CD4-positive, alpha-beta memory T cell (primary cell): ENCODE results near the gene FUT8. TPM values are rescaled to one million over a fixed set of nuclear protein-coding genes. Genes with fewer than 3 reads are reported as not detected.

ENCODE experiments used
- CTCF ChIA-PET: fragments of 350-600 bp; sonication (Branson Sonifier 250); formaldehyde crosslinking; loops from one replicate; lab custom pipeline; 2021; ENCODE audit warnings: inconsistent platforms; ENCODE audit not compliant: partially characterized antibody; lab: Charles Lee
- POLR2A ChIA-PET: fragments of 350-600 bp; sonication (Branson Sonifier 250); formaldehyde crosslinking; loops from one replicate; lab custom pipeline; 2021; ENCODE audit not compliant: partially characterized antibody; lab: Charles Lee
- DNase-seq, 5 donors: peaks; one replicate each; pipeline versions ENCODE4 v3.0.0 to v3.0.0-alpha.2; 2020 to 2022; ENCODE audit warnings: mixed read lengths in 1 of 5
- H3K27ac ChIP-seq: one replicate; pipeline ENCODE4 v1.7.0; 2013; ENCODE audit warnings: low read depth, low read length
- H3K27me3 ChIP-seq: 2 replicates; pipeline ENCODE4 v1.7.0; 2013; ENCODE audit warnings: mild to moderate bottlenecking, low read length, moderate library complexity; ENCODE audit not compliant: insufficient read depth
- H3K36me3 ChIP-seq: 2 replicates; pipeline ENCODE4 v1.7.0; 2013; ENCODE audit warnings: mild to moderate bottlenecking, low read length, moderate library complexity; ENCODE audit not compliant: insufficient read depth
- H3K4me1 ChIP-seq: 2 replicates; pipeline ENCODE4 v1.7.0; 2013; ENCODE audit warnings: mild to moderate bottlenecking, low read length, moderate library complexity; ENCODE audit not compliant: insufficient read depth
- H3K4me3 ChIP-seq, 2 donors: one replicate each; pipeline ENCODE4 v1.7.0; 2013; ENCODE audit warnings: low read length in 2 of 2, mild to moderate bottlenecking in 1 of 2
- H3K9me3 ChIP-seq, 2 donors: one replicate each; pipeline ENCODE4 v1.7.0; 2013; ENCODE audit warnings: low read length in 2 of 2, control low read depth in 1 of 2; ENCODE audit not compliant: control insufficient read depth in 1 of 2
- H3K27ac Mint-ChIP-seq, 7 donors: one replicate each; pipeline ENCODE4 v1.8.0; 2020 to 2021; ENCODE audit warnings: mixed read lengths in 7 of 7, mild to moderate bottlenecking in 6 of 7, inconsistent platforms in 3 of 7, moderate library complexity in 3 of 7
- H3K27me3 Mint-ChIP-seq, 2 donors: one replicate each; pipeline ENCODE4 v1.8.0; 2020 to 2021; ENCODE audit warnings: mixed read lengths in 2 of 2
- H3K36me3 Mint-ChIP-seq, 2 donors: one replicate each; pipeline ENCODE4 v1.8.0; 2020 to 2021; ENCODE audit warnings: mixed read lengths in 2 of 2, inconsistent platforms in 1 of 2, mild to moderate bottlenecking in 1 of 2
- H3K4me1 Mint-ChIP-seq, 4 donors: one replicate each; pipeline ENCODE4 v1.8.0; 2020 to 2021; ENCODE audit warnings: mixed read lengths in 4 of 4, mild to moderate bottlenecking in 1 of 4
- H3K4me3 Mint-ChIP-seq, 8 donors: one replicate each; pipeline ENCODE4 v1.8.0; 2020 to 2021; ENCODE audit warnings: mixed read lengths in 8 of 8, mild to moderate bottlenecking in 7 of 8, moderate library complexity in 6 of 8, inconsistent platforms in 3 of 8
- H3K9me3 Mint-ChIP-seq, 8 donors: one replicate each; pipeline ENCODE4 v1.8.0; 2020 to 2021; ENCODE audit warnings: mixed read lengths in 8 of 8, mild to moderate bottlenecking in 5 of 8, inconsistent platforms in 3 of 8, moderate library complexity in 1 of 8
- intact Hi-C: fragments of 100-400 bp; cut with micrococcal nuclease; formaldehyde crosslinking; loops from one replicate; pipeline ENCODE4 v1.15.1; 2023
- polyA plus RNA-seq, 2 donors: library from polyadenylated mRNA; unstranded; fragments of 300-500 nt; fragmentation: Illumina TruSeq; gene quantifications; one replicate each; pipeline ENCODE4 v1.2.3, GENCODE V29; 2021
- total RNA-seq, 2 experiments: library from RNA; stranded (reverse); gene quantifications; one replicate each; pipeline ENCODE4 v1.2.3, GENCODE V29; 2021

FUT8 gene
- total and polyA plus RNA-seq, 4 experiments from 2014 or later = 10.6 to 51.0 (median 32.2) TPM

DNA sequence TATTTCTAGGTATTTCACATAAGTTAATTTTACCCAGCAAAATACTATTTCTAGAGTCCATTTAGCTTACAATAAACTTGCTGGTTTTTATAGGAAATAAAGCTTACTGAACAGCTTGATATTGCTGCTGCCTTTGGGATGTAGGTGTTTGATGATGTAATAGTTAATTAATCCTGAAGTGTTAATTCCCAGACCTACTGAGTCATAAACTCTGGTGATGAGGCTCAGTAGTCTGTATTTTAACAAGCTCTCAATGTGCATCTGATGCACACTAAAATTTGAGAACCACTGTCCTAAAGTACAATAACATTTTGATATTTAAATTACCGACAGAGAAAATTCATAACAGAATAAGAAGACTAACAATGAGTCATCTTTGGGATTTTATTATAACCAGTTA is 168.4 kb downstream of the FUT8 start:
- H3K4me1 Mint-ChIP-seq = peaks cover 0 to 20% (median 16%) of the 10 kb centered on the region in 4 donors
- no peaks in the 10 kb centered on the region for H3K36me3 ChIP-seq
- intact Hi-C loops = no loop called here
- CTCF ChIA-PET = no interaction called here
- no peak overlapping the region for H3K27ac Mint-ChIP-seq
- no peaks in the 10 kb centered on the region for H3K4me1 ChIP-seq
- H3K36me3 Mint-ChIP-seq = peaks cover 7 to 11% of the 10 kb centered on the region in 2 donors
- H3K27ac ChIP-seq = no peak overlapping the region
- H3K4me3 Mint-ChIP-seq = no peak overlapping the region
- no peaks in the 10 kb centered on the region for H3K27me3 ChIP-seq
- no peaks in the 10 kb centered on the region for H3K9me3 Mint-ChIP-seq
- POLR2A ChIA-PET = no interaction called here
- DNase-seq = no peak
- H3K27me3 Mint-ChIP-seq = no peaks in the 10 kb centered on the region
- H3K9me3 ChIP-seq = no peaks in the 10 kb centered on the region
- H3K4me3 ChIP-seq = no peak overlapping the region

DNA sequence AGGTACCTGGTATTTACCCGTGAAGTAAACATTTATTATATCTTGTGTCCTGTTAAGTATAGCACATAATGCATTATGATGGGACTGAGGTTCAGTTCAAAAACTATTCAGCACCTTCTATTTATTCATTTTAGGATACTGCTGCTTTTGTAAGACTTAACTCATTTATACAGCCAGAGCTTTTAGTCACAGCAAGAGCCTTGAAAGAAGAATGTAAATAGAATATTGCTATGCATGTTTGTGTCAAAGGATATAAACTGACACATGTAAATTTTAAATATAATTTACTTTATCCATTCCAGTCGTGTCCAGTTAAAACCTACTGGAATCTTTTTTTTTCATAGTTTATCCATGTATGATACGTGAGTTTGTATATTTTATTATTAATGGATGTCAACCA is 168.8 kb downstream of the FUT8 start:
- no peaks in the 10 kb centered on the region for H3K9me3 Mint-ChIP-seq
- H3K27me3 Mint-ChIP-seq = no peaks in the 10 kb centered on the region
- intact Hi-C loops = no loop called here
- H3K4me3 ChIP-seq = no peak overlapping the region
- H3K27ac ChIP-seq = no peak overlapping the region
- H3K36me3 Mint-ChIP-seq = peaks cover 7 to 9% of the 10 kb centered on the region in 2 donors
- H3K27ac Mint-ChIP-seq = no peak overlapping the region
- H3K4me3 Mint-ChIP-seq = no peak overlapping the region
- no peaks in the 10 kb centered on the region for H3K9me3 ChIP-seq
- POLR2A ChIA-PET = no interaction called here
- H3K36me3 ChIP-seq = no peaks in the 10 kb centered on the region
- no peaks in the 10 kb centered on the region for H3K27me3 ChIP-seq
- H3K4me1 Mint-ChIP-seq = peaks cover 0 to 17% (median 15%) of the 10 kb centered on the region in 4 donors
- no peak for DNase-seq
- CTCF ChIA-PET = no interaction called here
- no peaks in the 10 kb centered on the region for H3K4me1 ChIP-seq

DNA sequence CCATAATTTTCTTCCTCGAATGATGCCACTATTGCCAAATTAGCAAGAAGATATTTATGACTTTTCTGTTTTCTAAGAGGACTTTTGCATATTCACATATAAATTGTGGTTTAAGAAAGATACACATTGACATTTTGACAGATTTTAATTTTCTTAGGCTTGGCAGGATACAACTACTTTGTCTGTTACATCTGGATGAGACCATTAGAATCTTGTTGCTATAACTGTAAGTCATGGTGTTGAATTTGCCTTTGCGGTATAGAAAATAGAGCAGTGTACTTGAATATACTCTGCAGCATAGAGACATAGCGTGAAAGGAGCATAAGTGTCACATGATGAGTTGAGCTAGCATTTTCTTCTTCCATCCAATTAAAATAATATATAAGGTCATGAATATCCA is 169.3 kb downstream of the FUT8 start:
- peaks cover 0 to 17% (median 15%) of the 10 kb centered on the region in 4 donors for H3K4me1 Mint-ChIP-seq
- no peak for DNase-seq
- H3K27ac Mint-ChIP-seq = no peak overlapping the region
- H3K27me3 Mint-ChIP-seq = no peaks in the 10 kb centered on the region
- ChIA-PET POLR2A (no interaction called here), CTCF (no interaction called here)
- H3K4me3 ChIP-seq = no peak overlapping the region
- H3K36me3 Mint-ChIP-seq = peaks cover 7 to 8% of the 10 kb centered on the region in 2 donors
- intact Hi-C loops = no loop called here
- H3K9me3 Mint-ChIP-seq = no peaks in the 10 kb centered on the region
- no peak overlapping the region for H3K27ac ChIP-seq
- no peaks in the 10 kb centered on the region for H3K9me3 ChIP-seq
- no peaks in the 10 kb centered on the region for H3K36me3 ChIP-seq
- H3K27me3 ChIP-seq = no peaks in the 10 kb centered on the region
- no peaks in the 10 kb centered on the region for H3K4me1 ChIP-seq
- no peak overlapping the region for H3K4me3 Mint-ChIP-seq

DNA sequence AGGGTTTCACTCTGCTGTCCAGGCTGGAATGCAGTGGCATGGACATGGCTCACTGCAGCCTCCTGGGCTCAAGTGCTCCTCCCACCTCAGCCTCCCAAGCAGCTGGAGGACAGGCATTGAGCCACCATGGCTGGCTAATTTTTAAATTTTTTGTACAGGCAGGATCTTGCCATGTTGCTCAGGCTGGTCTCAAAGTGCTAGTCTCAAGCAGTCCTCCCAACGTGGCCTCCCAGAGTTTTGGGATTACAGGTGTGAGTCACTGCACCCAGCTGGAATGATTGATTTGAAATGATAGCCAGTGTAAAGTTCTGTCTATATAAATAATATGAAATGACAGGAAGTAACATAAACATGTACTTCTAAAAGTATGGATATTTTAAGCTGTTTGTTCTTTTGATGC is 172.7 kb downstream of the FUT8 start:
- no peaks in the 10 kb centered on the region for H3K4me1 ChIP-seq
- Mint-ChIP-seq H3K4me1 (peaks cover 9 to 23% (median 20%) of the 10 kb centered on the region in 4 donors), H3K27me3 (no peaks in the 10 kb centered on the region), H3K27ac (no peak overlapping the region), H3K4me3 (no peak overlapping the region), H3K9me3 (no peaks in the 10 kb centered on the region), H3K36me3 (peaks cover 6 to 13% of the 10 kb centered on the region in 2 donors)
- no peaks in the 10 kb centered on the region for H3K36me3 ChIP-seq
- intact Hi-C loops = no loop called here
- H3K27me3 ChIP-seq = no peaks in the 10 kb centered on the region
- no peaks in the 10 kb centered on the region for H3K9me3 ChIP-seq
- no peak overlapping the region for H3K27ac ChIP-seq
- CTCF ChIA-PET = no interaction called here
- H3K4me3 ChIP-seq = no peak overlapping the region
- no peak for DNase-seq
- POLR2A ChIA-PET = no interaction called here

DNA sequence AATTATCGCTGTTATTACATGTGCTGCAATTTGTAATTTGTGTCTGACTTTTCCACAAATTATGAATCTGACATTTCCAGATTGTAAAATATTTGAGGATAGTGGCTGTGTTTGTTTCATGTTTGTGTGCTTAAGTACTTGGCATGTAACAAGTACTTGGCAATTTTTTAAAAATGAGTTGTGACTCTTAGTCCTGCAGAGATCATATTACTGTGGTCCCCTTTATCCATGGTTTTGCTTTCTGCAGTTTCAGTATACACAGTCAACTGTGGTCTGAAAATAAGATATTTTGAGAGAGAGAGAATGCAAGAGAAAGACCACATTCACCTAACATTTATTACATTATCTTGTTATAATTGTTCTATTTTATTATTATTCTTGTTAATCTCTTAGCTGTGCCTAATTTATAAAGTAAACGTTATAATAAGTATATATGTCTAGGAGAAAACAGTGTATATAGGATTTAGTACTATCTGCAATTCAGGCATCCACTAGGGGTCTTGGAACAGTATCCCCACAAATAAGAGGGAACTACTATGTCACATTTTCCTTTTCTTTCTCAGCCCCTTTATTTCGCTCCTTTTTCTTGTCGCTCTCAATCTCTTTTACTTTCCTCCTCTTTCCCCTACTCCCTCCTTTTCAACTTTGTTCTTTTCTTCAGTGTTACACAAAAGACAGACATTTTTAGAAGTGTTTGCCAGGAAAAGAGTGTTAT is 176.1 kb downstream of the FUT8 start:
- Histone ChIP-seq H3K4me3 (no peak overlapping the region), H3K27me3 (no peaks in the 10 kb centered on the region), H3K4me1 (no peaks in the 10 kb centered on the region), H3K27ac (no peak overlapping the region), H3K36me3 (no peaks in the 10 kb centered on the region), H3K9me3 (no peaks in the 10 kb centered on the region)
- Mint-ChIP-seq H3K36me3 (peaks cover 2 to 19% of the 10 kb centered on the region in 2 donors), H3K4me3 (no peak overlapping the region), H3K27me3 (no peaks in the 10 kb centered on the region), H3K27ac (peak overlapping the region in 2 of 7 donors; percentile 5 to 24), H3K4me1 (peaks cover 13 to 19% (median 15%) of the 10 kb centered on the region in 4 donors), H3K9me3 (no peaks in the 10 kb centered on the region)
- POLR2A ChIA-PET = no interaction called here
- CTCF ChIA-PET = no interaction called here
- DNase-seq = no peak
- intact Hi-C loops = no loop called here

DNA sequence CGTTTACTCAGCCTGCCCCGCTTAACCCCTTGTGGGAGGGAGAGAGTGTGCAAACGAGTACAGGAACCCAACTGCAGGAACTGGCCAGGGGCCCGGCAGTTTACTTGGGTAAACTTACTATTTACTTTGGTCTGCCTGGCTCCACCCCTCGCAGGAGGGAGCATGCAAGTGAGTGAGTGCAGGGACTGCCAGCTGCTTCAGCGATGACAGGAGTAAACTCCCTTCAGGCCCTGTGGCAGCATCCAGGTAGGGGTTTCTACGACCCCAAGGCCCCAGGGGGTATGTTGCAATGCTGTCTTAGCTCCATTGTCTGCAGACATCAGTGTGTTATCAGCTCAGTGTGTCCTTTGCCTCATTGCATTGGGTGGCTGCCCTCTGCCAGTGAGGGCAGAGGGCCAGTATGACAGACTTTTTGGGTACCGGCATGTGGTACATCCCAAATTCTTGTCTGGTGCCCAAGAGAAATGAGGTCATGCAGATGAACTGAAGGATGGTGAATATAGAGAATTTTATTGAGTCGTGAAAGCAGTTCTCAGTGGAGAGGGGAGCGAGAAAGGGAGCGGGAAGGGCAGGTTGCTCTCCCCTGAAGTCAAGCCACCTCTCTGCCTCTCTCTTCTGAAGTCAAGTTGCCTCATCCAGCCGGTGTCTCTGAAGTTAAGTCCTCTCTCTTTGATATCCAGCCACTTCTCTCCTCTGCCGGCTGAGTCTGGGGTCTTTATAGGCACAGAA is 181.8 kb downstream of the FUT8 start:
- H3K36me3 Mint-ChIP-seq = peaks cover 4 to 15% of the 10 kb centered on the region in 2 donors
- Histone ChIP-seq H3K4me3 (no peak overlapping the region), H3K27me3 (no peaks in the 10 kb centered on the region), H3K9me3 (no peaks in the 10 kb centered on the region), H3K36me3 (no peaks in the 10 kb centered on the region), H3K27ac (no peak overlapping the region), H3K4me1 (no peaks in the 10 kb centered on the region)
- ChIA-PET POLR2A (no interaction called here), CTCF (no interaction called here)
- intact Hi-C loops = no loop called here
- H3K4me3 Mint-ChIP-seq = no peak overlapping the region
- peaks cover 2 to 6% (median 5%) of the 10 kb centered on the region in 4 donors for H3K4me1 Mint-ChIP-seq
- no peak for DNase-seq
- no peak overlapping the region for H3K27ac Mint-ChIP-seq
- H3K9me3 Mint-ChIP-seq = peaks cover 0 to 2% (median 0%) of the 10 kb centered on the region in 8 donors
- H3K27me3 Mint-ChIP-seq = no peaks in the 10 kb centered on the region

DNA sequence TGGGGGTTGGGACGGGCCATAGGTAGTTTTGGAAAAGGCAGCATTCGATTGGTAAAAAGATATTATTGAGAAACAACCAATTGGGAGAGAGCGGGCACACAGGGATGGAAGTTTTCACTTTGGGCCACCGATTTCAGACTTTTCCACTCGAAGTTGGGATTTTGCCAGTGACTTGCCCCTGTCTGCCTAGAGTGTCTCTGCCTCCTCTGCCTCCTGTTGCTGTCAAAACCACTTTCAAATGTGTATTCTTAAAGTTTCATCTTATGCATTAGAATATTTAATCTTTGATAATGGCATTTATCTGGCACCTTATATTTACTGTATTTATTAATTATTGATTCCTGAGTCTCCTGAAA is 182.3 kb downstream of the FUT8 start:
- H3K27ac Mint-ChIP-seq = no peak overlapping the region
- H3K4me3 Mint-ChIP-seq = no peak overlapping the region
- DNase-seq = no peak
- peaks cover 2 to 12% of the 10 kb centered on the region in 2 donors for H3K36me3 Mint-ChIP-seq
- ChIA-PET POLR2A (no interaction called here), CTCF (no interaction called here)
- peaks cover 0 to 2% (median 0%) of the 10 kb centered on the region in 8 donors for H3K9me3 Mint-ChIP-seq
- no peaks in the 10 kb centered on the region for H3K27me3 Mint-ChIP-seq
- no peak overlapping the region for H3K4me3 ChIP-seq
- no peaks in the 10 kb centered on the region for H3K36me3 ChIP-seq
- H3K4me1 Mint-ChIP-seq = peaks cover 2 to 6% (median 5%) of the 10 kb centered on the region in 4 donors
- no peak overlapping the region for H3K27ac ChIP-seq
- no peaks in the 10 kb centered on the region for H3K4me1 ChIP-seq
- intact Hi-C loops = no loop called here
- no peaks in the 10 kb centered on the region for H3K27me3 ChIP-seq
- no peaks in the 10 kb centered on the region for H3K9me3 ChIP-seq
